Stimulated activated CD4-positive, alpha-beta T cell treated with anti-CD3 and anti-CD28 coated beads, Interleukin-1b, Interleukin-23, amount 100 ng/mL, for 24 hours (primary cell): ENCODE measurements around the gene ADAMTS4.
"Not testable (repeated sequence)": the region's sequence is repeated elsewhere in the genome, so short reads cannot be mapped to it uniquely, and the experiment has no call there.

Experiments
- DNase-seq, 4 experiments: peaks; one replicate each; pipeline ENCODE4 v3.0.0-alpha.2; 2020; ENCODE audit warnings: low read depth in 4 of 4, low spot score in 1 of 4

The ADAMTS4 gene, protein sequence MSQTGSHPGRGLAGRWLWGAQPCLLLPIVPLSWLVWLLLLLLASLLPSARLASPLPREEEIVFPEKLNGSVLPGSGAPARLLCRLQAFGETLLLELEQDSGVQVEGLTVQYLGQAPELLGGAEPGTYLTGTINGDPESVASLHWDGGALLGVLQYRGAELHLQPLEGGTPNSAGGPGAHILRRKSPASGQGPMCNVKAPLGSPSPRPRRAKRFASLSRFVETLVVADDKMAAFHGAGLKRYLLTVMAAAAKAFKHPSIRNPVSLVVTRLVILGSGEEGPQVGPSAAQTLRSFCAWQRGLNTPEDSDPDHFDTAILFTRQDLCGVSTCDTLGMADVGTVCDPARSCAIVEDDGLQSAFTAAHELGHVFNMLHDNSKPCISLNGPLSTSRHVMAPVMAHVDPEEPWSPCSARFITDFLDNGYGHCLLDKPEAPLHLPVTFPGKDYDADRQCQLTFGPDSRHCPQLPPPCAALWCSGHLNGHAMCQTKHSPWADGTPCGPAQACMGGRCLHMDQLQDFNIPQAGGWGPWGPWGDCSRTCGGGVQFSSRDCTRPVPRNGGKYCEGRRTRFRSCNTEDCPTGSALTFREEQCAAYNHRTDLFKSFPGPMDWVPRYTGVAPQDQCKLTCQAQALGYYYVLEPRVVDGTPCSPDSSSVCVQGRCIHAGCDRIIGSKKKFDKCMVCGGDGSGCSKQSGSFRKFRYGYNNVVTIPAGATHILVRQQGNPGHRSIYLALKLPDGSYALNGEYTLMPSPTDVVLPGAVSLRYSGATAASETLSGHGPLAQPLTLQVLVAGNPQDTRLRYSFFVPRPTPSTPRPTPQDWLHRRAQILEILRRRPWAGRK

GRCh38 chr1:161198897-161199431, at the start of gene ADAMTS4:
TSS of gene ADAMTS4 (minus strand) at chr1:161199054. CDS start at chr1:161198627, 427 bp downstream.
- DNase-seq, result no peak

- DNase-seq, result no peak
Observed at GRCh38 chr1:161244888-161245287, 46.0 kb upstream of the ADAMTS4 start.

- no peak for DNase-seq
Observed at GRCh38 chr1:161242313-161242712, 43.5 kb upstream of the ADAMTS4 start.

DNA sequence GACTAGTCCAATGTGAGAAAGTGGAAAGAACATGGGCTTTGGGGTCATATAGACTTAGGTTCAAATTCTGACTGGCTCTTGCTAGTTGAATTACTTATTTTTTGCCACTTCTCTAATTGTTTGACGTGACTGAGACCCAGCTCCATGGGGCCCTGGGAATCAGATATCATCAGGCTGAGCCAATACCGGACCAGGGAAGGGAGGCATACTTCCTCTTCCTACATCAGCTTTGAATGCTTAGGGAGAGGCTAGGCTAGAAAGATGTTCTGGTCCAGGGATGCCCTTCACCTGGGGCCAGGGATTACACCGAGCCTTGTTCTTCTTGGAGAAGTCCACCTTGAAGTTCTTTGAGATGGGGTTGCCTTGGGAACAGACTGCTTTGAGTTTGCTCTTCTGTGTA, 42.8 kb upstream of the ADAMTS4 start:
- DNase-seq, result no peak

GRCh38 chr1:161238039-161238473, 39.2 kb upstream of the ADAMTS4 start, which contains the start of gene NR1I3:
TSS of gene NR1I3 (minus strand) at chr1:161238203. CDS start at chr1:161236565, 1,638 bp downstream.
- DNase-seq, result no peak

- DNase-seq, result no peak
Observed at GRCh38 chr1:161235957-161236775, 37.3 kb upstream of the ADAMTS4 start.

DNA sequence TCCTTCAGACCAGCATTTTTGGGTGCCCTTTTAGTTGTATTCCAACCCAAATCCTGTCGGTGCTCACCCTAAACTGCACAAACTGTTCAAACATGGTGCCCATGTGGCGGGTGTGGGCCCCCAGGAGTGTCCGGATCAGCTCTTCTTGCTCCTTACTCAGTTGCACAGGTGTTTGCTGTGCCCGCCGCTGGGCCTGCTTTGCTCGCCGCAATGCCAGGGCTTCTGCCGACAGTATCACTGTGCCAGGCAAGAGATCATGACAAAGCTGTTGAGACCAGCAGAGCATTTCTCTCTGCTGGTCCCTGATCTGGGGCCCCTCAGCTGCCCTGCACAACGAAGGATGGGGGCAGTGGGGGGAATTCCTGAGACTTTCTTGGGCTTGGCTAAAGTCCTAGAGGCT, 34.2 kb upstream of the ADAMTS4 start:
- DNase-seq, result no peak

GRCh38 chr1:161230762-161231161, 31.9 kb upstream of the ADAMTS4 start:
- DNase-seq, result no peak

- DNase-seq, result no peak
Observed at GRCh38 chr1:161229896-161230295, 31.0 kb upstream of the ADAMTS4 start.

DNA sequence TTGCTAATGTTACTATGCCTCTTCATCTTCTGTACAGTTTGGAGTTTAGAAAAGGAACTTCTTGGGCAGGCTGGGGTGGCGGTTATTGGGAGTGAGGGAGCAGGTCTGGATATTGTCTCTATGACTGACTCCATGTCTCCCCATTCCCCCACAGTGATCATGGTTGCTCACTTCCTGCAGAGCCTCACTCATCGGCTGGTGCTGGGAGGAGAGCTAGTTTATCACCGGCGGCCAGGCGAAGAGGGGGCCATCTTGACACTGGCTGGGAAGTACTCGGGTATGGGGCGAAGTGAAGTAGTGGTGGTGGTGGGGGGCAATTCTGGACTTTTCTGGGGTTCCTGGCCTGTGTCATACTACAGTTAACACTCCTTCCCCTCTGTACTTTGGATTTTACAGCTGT, 29.2 kb upstream of the ADAMTS4 start:
- no peak for DNase-seq

DNA sequence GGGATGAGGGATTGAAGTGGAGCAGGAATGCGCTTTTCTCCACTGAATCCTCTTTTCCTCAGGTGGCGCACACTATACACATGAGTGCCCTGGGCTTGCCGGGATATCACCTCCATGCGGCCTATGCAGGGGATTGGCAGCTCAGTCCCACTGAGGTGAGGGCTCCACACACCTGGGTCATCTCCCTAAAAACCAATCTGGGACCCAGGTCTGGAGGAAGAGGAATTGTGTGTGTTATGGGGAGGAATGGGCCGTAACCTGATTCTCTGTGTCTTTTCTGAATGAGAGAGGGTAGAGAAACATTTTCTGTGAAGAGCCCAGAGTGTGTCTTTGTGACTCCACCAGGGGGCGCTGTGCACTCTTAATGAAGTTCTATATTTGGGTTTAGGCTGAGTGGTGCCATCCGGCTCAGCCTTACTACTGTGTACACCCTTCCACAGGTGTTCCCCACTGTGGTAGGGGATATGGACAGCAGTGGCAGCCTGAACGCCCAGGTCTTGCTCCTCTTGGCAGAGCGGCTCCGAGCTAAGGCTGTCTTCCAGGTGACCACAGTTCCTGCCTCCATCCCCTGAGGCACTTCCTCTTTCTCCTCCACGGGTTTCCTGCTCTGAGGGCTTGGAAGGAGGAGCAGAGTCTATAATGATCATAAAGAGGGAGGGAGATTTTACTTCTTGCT, 28.5 kb upstream of the ADAMTS4 start:
- DNase-seq, result peak; percentile 83 to 94 (median 88)

GRCh38 chr1:161226759-161227158, 27.9 kb upstream of the ADAMTS4 start:
- DNase-seq, result no peak

DNA sequence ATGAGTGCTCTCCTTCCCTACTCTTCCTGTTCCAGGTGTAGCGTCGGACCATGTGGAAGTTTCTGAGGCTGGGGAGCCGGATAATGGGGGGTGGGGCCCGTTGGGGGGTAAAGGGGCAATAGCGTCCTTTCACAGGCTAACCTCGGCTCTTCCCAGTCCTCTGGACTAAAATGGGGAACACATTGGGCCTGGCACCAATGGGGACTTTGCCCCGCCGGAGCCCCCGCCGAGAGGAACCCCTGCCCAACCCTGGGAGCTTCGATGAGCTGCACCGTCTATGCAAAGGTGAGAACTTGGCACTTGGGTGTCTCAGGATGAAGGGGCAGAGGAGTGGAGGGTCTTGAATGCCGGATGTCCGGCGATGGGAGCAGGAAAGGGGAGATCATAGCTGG, 27.5 kb upstream of the ADAMTS4 start:
- no peak for DNase-seq

DNA sequence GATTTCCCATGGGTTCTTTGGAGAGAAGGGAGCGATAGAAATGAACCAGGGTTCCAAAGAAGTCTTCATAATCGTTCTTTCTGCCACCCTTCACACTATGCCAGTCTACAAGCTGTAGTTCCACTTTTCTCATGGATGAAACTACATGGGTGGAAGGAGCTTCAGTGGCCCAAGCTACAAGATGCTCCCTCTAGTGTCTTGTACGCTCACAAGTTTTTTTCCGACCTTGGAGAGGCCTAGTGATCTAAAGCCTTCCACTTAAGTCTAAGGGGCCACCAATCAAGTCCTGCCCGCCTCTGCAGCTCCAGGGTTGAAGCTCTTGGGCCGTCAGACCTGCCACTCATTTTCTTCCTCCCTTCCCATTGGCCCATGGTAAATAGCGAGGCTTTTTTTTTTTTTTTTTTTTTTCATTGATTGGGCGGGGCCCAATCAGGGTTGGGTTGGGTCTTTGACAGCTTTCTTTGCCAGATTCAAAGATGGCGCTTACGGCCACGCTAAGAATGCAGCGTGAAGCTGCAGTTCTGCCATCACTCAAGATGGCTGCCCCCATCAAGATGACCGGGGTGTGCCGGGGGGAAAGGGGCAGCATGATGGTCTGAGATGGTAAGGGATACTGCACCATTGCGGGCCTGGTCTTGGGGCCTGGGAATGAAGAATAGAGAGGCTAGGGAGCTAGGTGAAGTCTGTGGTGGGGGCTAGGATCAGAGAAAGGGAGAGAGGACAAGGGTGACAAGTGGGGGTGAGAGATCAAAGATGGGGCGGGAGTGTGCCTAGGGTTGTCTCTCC, 26.9 kb upstream of the ADAMTS4 start, which contains the start of gene TOMM40L:
TSS of gene TOMM40L (plus strand) at position 527 of the 786 bp plus-strand sequence. CDS start 430 bp downstream, outside the sequence.
- DNase-seq, result peak; percentile 66 to 81 (median 72)

- no peak for DNase-seq
Observed at GRCh38 chr1:161225178-161225533, 26.3 kb upstream of the ADAMTS4 start.

- not testable (repeated sequence) for DNase-seq
Observed at GRCh38 chr1:161224695-161225087, 25.8 kb upstream of the ADAMTS4 start.

GRCh38 chr1:161223805-161224694, 25.2 kb upstream of the ADAMTS4 start:
- DNase-seq, result no peak
